SH-SY5Y (cell line): ENCODE measurements around the gene FLNA.

Experiments
- GATA2 ChIP-seq: IDR thresholded peaks from 2 replicates; pipeline ENCODE4 v1.6.1; 2011; ENCODE audit warnings: mild to moderate bottlenecking, low read depth, low read length
- GATA3 ChIP-seq: IDR thresholded peaks from 2 replicates; pipeline ENCODE4 v1.6.1; 2011; ENCODE audit warnings: low read depth, mild to moderate bottlenecking, low read length, moderate library complexity

GRCh38 chrX:154329294-154329693 lies 45.1 kb downstream of the FLNA start:
- TF ChIP-seq GATA3 (no peak), GATA2 (no peak)
